Breast epithelium (tissue), 3 donors: ENCODE data around the gene PPP1R12B.

Source experiments
- CTCF ChIP-seq, 3 donors: fragments of 450-650 bp; IDR thresholded peaks; one replicate each; pipeline ENCODE4 v1.5.1; 2016 to 2017; ENCODE audit warnings: antibody characterized with exemption in 3 of 3, mild to moderate bottlenecking in 3 of 3, moderate library complexity in 3 of 3
- POLR2A ChIP-seq: fragments of 450-650 bp; IDR thresholded peaks from one replicate; pipeline ENCODE4 v1.6.1; 2016; ENCODE audit warnings: antibody characterized with exemption, mild to moderate bottlenecking, moderate library complexity
- POLR2AphosphoS5 ChIP-seq, 3 donors: sonication (generic); formaldehyde crosslinking; IDR thresholded peaks; one replicate each; pipeline ENCODE4 v1.6.1; 2017; ENCODE audit warnings: antibody characterized with exemption in 3 of 3

GRCh38 chr1:202638019-202638700 lies 289.7 kb downstream of the PPP1R12B start:
- no peak for TF ChIP-seq POLR2A
- no peak for TF ChIP-seq CTCF (IDR thresholded peaks at IDR 0.05)
- TF ChIP-seq POLR2AphosphoS5 (IDR thresholded peaks at IDR 0.05) = no peak
